EH (cell line): ENCODE measurements around the gene MAB21L4.

Experiments used
- DNase-seq: peaks from one replicate; pipeline ENCODE4 v3.0.0-alpha.2; 2015; ENCODE audit warnings: low read depth

MAB21L4 gene

DNA sequence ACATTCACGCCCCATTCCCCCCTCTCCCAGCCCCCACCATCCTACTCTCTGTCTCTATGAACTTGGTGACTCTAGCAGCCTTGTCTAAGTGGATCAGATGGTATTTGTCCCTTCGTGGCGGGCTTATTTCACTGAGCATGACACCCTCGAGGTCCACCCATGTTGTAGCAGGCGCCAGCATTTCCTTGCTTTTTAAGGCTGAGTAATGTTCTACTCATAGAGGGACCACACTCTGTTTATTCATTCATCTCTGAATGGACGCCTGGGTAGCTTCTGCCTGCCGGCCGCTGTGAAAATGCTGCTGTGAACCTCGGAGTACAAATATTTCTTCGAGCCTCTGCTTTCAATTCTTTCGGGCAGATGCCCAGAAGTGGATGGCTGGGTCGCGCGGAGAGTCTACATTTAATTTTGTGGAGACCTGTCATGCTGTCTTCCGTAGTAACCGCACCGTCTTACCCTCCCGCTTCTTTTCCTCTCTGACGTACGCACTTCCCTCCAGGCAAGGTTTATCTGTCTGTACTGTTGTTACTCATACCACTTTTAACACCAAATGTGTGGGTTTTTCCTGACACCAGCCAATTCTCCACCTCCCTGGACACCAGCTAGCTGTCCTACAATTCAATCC is 15.8 kb upstream of the MAB21L4 start:
- DNase-seq, result peak; percentile 29

DNA sequence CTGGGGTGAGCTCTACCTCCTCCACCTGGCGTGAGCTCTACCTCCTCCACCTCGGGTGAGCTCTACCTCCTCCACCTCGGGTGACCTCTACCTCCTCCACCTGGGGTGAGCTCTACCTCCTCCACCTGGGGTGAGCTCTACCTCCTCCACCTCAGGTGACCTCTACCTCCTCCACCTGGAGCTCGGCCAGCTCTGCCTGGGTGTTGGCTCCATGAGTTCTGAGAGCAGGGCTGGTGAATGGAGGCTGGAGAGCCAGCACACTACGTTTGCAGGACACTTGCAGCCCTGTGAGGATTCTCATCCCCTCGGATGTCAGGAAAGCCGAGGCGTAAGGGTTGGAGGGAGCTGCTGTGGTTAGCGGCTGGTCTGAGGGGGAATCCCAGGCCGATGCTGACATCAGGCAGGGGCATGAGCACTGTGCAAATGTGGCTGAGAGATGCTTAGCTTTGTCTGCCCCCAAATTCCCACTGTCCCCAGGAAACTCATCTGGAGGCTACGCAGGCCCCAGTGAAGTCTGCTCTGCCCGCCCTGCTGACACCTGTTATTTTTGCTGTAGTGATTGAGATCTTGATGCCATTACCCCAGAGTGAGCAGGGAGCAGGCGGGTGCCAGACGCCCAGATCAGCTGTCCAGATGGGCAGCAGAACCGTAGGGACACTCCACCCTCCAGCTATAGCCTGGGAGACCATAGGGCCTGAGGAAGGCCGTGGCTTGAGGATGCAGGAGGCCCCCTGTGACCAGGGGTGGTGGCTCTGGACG is 13.4 kb upstream of the MAB21L4 start:
- DNase-seq, result no peak

DNA sequence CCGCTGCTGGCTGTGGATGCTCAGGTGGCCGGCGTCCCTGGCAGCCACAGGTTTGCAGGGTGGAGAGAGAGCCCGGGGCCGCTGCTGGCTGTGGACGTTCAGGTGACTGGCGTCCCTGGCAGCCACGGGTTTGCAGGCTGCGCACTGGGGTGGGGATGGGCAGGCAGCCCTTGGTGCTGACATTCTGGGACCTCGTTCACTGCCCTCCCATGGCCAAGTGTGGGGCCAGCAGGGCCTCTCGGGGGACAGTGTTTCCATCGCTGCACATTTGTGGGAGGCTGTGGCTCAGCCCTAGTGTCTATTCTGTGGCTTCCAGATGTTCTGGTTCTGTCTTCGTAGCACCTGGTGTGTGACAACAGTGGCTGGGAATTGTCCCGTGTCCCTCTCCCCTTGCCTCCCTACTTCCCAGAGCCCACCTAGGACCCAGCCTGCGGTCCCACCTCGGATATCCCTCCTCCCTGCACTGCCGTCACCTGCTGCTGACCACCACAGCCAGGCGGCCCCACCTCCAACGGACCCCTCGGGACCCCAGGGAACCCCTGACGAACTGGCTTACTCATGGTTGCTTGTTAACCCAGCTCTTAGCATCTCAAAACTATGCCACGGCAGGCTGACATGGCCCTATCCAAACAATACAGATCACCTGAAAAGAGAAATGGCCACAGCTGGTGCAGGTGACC is 11.1 kb upstream of the MAB21L4 start:
- no peak for DNase-seq

DNA sequence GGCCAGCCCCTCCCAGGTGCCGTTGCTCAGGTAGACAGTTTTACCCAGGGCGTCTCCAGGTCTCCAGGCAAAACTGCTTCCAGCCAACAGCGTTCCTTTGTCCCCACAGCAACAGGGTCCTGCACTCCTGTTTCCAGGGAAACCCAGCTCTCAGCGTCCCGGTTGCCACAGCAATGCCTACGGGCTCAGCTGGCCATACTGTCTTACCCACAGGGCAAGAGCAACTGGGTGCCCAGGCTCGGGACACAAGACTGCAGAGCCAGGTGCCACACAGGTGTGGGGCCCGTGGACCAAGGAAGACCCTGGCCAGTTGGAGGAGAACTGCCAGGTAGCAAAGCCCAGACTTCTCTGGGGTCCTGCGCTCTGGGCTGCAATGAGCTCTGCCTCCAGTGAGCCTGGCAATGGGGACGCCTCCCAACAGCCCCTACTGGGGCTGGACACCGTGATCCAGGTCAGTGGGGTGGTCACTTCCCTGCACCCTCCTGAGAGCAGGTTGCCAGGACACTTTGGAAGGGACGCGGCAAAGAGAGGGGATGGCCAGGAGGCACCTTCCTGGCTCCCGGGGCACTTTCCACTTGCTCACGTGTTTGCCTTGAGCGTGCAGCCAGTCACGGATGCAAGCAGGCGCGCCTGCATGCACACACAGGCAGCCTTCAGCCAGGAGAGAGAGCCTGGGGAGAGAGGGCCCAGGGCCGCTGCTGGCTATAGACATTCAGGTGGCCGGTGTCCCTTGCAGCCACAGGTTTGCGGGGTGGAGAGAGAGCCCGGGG is 10.4 kb upstream of the MAB21L4 start, which contains the start of gene CROCC2:
Gene CROCC2, plus strand, starts transcription at position 196 of the 770 bp plus-strand sequence. Its CDS starts 178 bp downstream, at position 374.
- DNase-seq, result no peak

DNA sequence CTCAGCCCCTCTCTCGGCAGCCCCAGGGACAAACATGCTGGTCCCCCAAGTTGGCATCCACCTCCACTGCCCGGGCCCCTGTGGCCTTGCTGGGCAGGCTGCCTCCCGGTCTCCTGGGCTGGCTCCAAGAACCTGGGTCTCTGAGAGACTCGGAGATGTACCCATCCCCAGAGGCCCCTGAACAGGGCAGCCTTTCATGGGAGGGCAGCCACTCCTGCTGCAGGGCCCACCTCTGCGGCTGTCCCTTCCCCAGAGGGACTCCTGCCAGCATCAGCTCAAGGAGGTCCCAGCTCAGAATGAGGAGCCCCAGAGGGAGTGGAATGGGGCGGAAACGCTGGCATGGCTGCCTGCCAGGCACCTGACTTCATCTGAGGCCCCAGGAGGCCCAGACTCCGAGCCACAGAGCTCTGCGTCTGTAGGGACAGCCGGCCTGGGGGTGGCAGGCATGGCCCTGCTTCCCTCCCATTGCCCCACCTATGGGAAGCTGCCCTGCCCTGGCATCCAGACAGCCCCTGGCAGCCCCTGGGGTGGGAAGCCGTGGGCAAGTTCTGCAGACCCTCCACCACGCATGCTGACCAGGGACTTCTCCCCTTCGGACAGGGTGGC is 9.3 kb upstream of the MAB21L4 start:
- DNase-seq, result no peak

DNA sequence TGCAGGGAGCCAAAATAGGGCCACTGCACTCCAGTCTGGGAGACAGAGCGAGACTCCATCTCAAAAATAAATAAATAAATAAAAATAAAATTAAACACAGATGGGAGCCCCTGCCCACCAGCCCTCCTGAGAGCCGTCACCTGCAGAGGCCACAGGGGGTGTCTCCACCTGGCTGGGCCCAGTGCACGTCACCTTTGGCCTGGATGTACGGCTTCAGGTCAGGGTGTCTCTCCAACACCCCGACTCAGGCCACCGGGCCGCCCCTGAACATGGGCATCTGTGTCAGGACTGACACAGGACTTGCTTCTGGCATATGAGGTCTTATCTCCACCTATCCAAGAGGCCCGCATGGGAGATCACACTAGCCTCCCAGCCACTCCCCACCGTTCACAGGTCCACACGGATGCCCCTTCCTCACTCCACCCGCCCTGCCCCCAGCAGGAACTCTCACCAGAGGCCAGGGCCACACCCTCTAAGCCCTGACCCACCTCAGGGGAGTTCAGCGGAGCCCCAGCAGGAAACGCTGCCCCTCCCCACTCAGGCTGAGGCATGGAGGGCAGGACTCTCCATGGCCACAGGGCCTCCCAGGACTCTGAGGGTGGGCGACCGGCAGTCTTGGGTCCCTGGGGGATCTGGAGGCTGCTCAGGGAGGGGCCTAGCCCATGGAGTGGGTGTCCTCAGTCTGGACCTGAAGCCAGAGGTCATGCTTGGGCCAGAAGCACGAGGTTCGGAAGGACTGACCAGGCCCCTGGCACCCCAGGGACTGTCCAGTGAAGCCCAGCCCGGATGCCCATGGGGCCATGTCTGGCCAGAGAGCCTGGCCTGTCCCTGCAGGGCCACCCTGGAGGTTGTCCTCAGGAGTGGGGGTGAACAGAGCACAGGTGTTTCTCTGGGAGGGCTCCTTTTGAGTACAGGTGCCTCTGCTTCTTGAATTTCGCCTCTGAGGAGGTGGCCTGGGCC is 8.5 kb upstream of the MAB21L4 start:
- no peak for DNase-seq

DNA sequence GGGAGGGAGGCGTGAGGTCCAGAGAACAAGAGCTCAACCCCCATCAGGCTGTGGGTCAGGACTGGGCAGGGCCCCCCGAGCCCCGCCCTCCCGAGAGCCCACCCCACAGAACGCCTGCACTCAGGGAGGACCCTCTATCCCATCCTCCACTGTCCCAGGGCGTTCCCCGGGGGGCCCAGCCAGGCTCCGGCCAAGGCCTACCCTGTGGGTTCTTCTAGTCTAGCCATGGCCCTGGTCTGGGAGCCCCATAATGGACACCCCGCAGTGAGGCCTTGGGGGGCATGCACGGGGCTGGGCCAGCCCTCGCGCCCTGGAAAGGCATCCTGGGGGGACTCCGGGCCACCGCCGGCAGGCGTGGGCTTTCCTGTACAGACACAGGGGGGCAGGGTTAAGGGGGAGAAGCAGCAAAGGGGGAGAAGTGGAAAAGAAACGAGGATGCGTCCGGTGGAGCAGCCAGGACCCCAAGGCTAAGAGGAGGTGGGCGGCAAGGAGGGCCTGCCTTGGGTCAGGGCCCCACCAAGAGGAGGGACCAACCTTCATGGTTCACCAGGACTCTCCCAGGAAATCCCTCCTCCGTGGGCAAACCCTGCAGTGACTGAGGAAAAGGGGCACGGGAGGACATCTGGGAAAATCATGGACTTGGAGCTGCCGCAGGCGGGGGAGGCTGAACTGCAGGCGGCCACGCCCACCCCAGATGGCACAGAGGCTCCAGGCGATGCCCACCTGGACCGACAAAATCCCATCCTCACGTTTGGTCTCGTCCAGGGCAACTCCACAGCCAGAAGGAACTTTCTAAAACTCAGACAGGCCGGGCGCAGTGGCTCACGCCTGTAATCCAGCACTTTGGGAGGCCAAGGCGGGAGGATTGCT is 7.5 kb upstream of the MAB21L4 start:
- no peak for DNase-seq

DNA sequence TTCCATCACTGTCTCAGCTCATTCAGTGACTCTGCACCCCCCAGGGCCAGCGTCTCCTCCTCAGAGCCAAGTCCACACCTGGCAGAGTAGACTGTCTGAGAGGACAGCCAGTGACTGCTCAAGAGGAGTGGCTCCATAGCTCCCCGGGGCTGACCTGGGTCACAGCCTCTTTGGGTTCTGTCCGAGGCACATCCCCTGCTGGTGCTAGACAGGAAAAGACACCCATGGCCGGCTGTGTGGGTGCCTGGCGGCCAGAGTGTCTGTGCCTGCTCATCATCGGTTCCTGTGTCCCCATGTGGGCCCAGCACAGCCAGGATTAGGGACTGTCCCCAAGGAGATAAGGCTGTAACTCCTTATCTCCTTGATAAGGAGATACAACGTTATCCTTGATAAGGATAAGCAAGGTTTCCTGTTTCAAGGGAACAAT is 6.7 kb upstream of the MAB21L4 start:
- DNase-seq, result no peak

DNA sequence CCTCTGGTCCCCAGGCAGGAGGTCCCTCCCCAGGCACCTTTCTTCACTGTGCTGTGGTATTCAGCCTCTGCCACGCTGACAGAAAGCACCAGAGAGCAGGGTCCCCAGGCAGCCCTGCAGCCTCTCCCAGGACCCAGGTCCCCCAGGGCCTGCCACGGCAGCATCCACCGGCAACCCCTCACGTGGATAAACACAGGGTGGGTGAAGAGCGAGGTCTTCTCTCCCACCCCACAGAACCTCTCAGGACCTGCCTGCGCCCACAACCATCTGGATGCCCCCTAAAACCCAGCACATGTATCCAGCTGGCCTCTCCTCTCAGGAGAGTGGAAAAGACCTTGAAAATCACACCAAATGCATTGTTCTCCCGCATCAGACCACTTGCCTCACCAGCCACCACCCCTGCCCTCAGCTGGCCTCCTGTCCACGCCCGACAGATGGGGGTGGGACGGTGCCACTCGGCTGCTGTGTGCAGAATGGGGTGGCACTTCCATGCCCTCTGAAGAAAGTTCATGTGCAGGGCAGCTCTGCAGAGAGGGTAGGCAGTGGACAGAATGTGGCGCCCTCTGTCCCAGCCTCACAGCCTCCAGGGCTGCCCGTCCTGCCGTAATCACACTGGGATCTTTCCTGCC is 6.1 kb upstream of the MAB21L4 start:
- no peak for DNase-seq

DNA sequence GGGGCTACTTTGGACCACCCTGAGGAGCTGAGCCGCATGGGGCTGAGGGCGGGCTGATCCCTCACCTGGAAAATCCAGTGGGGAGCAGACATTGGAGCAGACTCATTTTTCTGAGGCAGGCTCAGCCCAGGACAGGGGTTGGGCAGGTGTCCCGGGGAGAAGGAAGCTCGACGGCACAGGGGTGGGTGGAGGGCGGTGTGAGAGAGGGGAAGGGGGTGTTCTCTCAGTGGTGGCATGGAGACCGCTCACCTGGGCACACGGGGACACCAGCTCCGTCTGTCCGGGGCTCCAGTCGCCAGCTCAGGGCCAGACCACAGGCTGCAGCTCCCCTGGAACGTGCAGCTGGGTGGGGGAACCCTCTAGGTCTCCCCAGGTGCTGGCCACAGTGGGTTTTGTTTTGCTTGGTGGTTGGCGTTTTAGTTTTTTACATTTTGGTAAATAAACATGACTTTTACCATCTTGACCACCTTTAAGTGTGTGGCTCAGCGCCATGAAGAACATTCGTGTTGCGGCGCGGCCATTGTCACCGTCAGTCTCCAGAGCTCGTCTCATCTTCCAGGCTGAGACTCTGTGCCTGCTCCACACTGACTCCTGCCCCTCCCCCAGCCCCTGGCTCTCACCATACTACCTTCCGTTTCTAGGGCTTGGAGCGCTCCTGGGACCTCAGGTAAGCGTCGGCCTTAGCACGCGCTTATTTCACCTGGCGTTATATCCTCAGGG is 4.3 kb upstream of the MAB21L4 start:
- DNase-seq, result no peak

DNA sequence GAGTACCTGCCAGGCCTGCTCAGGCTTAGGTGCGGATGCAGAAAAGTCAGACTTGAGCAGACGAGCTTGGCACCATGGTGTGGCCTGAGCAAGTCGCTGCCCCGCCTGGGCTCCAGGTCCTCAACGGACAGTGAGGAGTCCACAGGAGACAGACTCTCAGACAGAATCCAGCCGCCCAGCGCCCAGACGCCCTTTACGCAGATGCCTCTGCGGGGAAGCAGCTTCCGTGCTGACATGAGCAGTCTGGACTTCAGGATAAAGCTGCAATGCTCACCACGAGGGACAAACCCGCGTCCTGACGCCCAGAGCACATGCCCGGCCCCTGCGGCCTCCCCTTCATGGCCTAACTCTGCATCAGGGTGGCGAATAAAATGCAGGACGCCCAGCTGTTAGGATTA is 3.5 kb upstream of the MAB21L4 start:
- DNase-seq, result no peak

DNA sequence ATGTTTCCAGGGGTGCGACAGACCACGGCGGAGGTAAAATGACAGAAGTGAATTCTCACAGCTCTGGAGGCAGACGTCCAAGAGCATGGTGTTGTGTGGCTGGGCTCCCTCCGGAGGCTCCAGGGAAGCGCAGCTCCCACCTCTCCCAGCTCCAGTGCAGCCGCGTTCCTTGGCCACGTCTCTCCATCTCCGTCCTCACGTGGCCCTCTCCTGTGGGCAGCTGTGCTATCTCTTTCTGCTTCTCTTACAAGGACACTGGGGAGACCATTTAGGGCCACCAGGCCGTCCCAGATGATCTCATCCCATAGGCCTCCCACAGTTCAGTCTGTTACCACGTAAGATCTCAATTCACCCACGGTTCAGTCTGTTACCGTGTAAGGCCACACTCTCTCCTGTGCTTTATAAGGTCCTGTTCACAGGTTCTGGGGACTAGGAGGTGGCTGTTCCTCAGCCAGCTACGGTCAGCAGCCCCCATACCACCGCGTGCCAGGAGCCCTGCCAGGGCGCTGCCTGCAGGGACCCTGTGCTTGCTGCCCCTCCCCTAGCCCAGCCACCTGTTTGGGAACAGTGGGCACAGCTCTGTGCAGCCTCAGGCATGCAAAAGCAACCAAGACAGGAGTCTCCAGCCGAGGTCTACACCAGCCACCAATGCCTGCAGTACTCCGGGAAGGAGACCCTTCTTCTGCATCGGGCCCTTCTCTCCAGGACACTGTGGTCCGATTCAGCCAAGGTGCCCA is 2.9 kb upstream of the MAB21L4 start:
- DNase-seq, result no peak

DNA sequence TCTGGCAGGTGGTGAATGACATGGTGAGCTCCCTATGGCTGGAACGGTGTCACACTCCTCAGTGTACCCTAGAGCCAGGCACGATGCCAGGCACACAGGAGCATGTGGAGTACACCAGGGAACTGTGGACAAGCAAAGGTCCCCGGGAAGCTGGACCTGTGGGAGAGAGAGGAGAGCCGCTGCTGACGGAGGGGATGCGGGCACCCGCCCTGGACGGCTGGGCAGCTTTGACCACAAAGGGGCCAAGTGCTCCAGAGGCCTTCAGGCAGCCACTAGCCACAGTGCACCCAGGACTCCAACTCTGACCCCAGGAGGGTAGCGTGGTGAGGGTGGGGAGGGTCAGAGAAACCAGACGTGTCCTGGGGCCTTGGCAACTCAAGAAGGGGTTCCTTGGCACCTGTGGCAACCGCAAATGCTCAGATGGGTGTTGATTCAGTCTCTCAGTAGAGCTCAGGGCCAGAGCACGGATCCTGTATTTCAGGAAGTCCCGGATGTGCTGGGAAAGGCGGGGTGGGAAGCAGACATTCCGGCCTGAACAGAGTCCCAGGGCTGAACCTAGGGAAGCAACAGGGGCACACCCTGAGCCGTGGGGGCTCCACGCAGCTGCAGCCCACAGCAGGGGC is 2.3 kb upstream of the MAB21L4 start:
- DNase-seq, result no peak

DNA sequence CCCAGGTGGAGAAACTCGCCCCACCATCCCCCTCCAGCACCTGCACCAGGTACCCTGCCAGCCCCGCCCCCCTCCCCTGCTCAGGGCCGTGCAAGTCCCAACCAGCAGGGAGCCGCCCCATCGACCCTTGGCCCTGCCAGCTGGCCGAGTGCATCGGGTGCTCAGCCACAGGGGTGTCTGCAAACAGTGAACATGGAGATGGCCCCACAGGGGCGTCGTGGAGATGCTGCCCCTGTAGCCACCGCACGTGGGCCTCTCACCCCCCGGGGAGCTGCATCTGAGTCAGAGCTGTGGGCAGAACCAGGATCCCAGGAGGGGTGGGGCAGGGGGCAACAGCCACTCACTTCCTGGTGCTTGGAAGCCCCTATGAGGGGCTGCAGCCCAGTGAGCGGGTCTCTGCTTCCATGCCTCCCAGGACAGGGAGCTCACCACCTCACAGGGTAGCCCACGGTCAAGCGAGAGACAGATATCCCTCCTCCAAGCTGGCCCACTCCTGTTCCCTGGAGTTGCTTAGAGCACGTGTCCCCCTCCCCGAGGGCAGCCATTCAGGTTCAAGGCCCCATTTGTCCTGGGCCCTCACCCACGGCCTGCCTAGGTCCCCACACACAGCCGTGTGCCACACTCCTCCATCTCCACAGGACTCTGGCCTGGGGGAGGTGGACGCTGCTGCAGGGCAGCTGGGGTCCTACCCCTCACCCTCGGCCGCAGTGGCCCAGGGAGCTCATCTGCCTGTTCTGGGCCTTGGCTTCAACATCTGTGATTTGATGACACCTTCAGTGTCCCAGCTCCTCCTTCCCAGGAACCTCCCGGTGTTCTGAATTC is 1.1 kb upstream of the MAB21L4 start:
- DNase-seq, result no peak

DNA sequence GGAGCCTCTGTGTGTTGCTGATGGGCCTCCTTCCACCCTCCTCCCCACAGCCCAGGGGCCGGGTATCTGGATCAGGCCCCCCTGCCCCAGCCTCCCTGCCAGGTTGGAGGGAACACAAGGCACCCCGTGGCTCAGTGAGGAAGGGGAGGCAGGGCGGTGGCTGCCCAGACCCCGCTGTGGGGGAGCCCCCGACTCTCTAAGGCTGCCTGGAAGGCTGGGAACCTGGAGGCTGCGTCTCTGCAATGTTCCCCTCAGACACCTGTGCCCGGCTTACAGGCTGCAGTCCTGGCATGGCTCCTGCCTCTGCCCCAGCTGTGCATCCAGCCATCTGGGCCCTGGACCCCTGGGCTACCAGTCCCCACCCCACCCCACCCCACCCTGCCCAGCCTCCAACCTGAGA is 438 bp upstream of the MAB21L4 start:
- no peak for DNase-seq

DNA sequence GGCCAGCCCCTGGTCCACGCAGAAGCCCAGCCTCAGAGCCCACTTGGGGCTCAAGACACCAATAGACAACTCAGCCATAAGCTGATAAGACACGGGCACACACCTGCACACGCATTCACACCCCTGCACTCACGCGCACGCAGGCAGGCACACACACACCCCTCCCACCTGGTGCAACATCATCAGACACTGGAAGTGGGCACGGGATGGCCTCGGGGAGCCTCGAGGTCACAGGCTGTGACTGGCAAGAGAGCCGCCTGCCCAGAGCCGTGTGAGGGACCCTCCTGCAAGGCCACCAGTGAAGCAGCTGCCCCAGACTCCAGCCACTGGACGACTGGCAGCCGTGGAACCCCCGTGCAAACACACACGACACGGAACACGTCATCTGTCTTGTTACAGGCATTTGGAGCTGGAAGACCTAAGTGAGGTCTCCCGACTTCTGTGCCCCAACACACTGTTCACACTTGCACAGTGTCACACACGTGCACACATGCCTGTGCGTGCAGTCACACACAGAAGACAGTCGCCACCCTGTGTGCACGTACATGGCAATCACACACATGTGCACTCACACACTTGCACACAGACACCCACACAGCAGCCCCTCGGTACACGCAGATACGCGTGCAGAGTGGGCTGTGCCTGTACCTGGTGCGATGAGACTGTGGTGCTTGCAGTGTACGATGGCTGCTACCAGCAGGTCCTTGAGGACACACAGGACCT is 959 bp downstream of the MAB21L4 start:
- DNase-seq, result no peak
